ENCODE measurements around the gene MSI1. TPM values are rescaled to one million over a fixed set of nuclear protein-coding genes. Genes with fewer than 3 reads are reported as not detected.
A peak's percentile ranks its signal among the peaks of the same experiment; 100 is the strongest.
"Not testable (repeated sequence)": the region's sequence is repeated elsewhere in the genome, so short reads cannot be mapped to it uniquely, and the experiment has no call there.

The MSI1 gene
- total and polyA plus RNA-seq, 2 of the 13 experiments (the other 11 are each of a cell fraction or from before 2014, with no cell fraction given) = 0.09 to 0.46 TPM

- H4K20me1 ChIP-seq (ENCODE audit: insufficient read depth, low read length); H3K27ac ChIP-seq (ENCODE audit: extremely low read length, insufficient read depth, low read length); ATAC-seq; H3K36me3 ChIP-seq (replicated peaks in 1 of 2; ENCODE audit: control insufficient read depth in 1 of 2, insufficient read depth in 2 of 2, low read length in 2 of 2); CTCF ChIA-PET (ENCODE audit: low intra/inter-chr PET ratio, low total read pairs); H3K79me2 ChIP-seq (ENCODE audit: insufficient read depth, low read length); H2AFZ ChIP-seq (ENCODE audit: low read length); H3K4me3 ChIP-seq (replicated peaks in 1 of 3; ENCODE audit: insufficient read depth in 1 of 3, low read depth in 2 of 3, low read length in 3 of 3); intact Hi-C loops (cut with micrococcal nuclease; ENCODE audit: unreplicated experiment); in situ Hi-C loops (cut with HindIII; ENCODE audit: extremely low pct_ligation_motif_present, low pct_unique_long_range_greater_than_20kb); DNase-seq (ENCODE audit: low spot score); H3K9ac ChIP-seq (ENCODE audit: insufficient read depth, low read depth, low read length); H3K27me3 ChIP-seq (ENCODE audit: control insufficient read depth in 1 of 2, insufficient read depth in 2 of 2, low read length in 2 of 2); BruUV-seq (replicated peaks); TF ChIP-seq GABPA (IDR thresholded peaks at IDR 0.05; ENCODE audit: low read depth, low read length): not testable (repeated sequence)
- TF ChIP-seq STAG1 (CRISPR knock-in tag; IDR thresholded peaks at IDR 0.05) = peak; percentile 59
- TF ChIP-seq KDM2A (CRISPR knock-in tag; IDR thresholded peaks at IDR 0.05; ENCODE audit: borderline replicate concordance, low read depth) = peak; percentile 34; the same call in 1 of the 2 replicates
- peak; percentile 31; the same call in 1 of the 2 replicates for TF ChIP-seq GABPA (CRISPR knock-in tag; IDR thresholded peaks at IDR 0.05; ENCODE audit: low read depth)
- peak; percentile 44; the same call in 1 of the 2 replicates for TF ChIP-seq ETV5 (CRISPR knock-in tag; IDR thresholded peaks at IDR 0.05; ENCODE audit: borderline replicate concordance)
- TF ChIP-seq GABPB1 (CRISPR knock-in tag; IDR thresholded peaks at IDR 0.05) = 0 out of 2 replicates have a peak, but pooled peaks have one; percentile 39
- TF ChIP-seq CTCF (CRISPR knock-in tag; IDR thresholded peaks at IDR 0.05) = peak; percentile 73
- TF ChIP-seq SMC3 (IDR thresholded peaks at IDR 0.05; ENCODE audit: low read length) = peak; percentile 52; the same call in 1 of the 2 replicates
- H3K9me3 ChIP-seq (ENCODE audit: low read length) = peaks cover 24% of the 10 kb centered on the region
- POLR2A ChIA-PET = interaction anchor here (0.8 kb wide), 1 partner anchor 18 kb away, joined by 3 read pairs; no protein-coding TSS in a partner anchor
- peak; percentile 63 for FAIRE-seq
- H3K4me1 ChIP-seq (ENCODE audit: insufficient read depth, low read length) = peaks cover 20% of the 10 kb centered on the region
- WGBS (ENCODE audit: low lambda C conversion rate) = 11% methylated on average over 12 of the region's 12 CpGs
- peak overlapping the region; percentile 42; the same call in 1 of the 2 replicates for H3K4me2 ChIP-seq (ENCODE audit: low read depth, low read length)
Measured at GRCh38 chr12:120335447-120335846, 33.5 kb downstream of the MSI1 start.
